ENCODE measurements around the gene PLCZ1. TPM values are rescaled to one million over a fixed set of nuclear protein-coding genes. Genes with fewer than 3 reads are reported as not detected.

Gene PLCZ1
- polyA plus RNA-seq, 1 experiment = not detected

GRCh38 chr12:18653465-18653864 lies 84.3 kb downstream of the PLCZ1 start:
- no peaks in the 10 kb centered on the region for H3K27me3 ChIP-seq (ENCODE audit: control insufficient read depth, insufficient read depth, low read length)
- no peak overlapping the region for H3K4me3 ChIP-seq (ENCODE audit: low read depth, low read length)
- no peak for DNase-seq (ENCODE audit: low read depth)
- ChIA-PET POLR2A (no interaction called here), CTCF (no interaction called here)
- H3K36me3 ChIP-seq (ENCODE audit: control insufficient read depth, insufficient read depth, low read length) = no peaks in the 10 kb centered on the region
- TF ChIP-seq CTCF (IDR thresholded peaks at IDR 0.05; ENCODE audit: insufficient read depth, low read depth, low read length) = no peak

GRCh38 chr12:18652596-18652995 lies 85.2 kb downstream of the PLCZ1 start:
- Histone ChIP-seq H3K4me3 (ENCODE audit: low read depth, low read length) (no peak overlapping the region), H3K36me3 (ENCODE audit: control insufficient read depth, insufficient read depth, low read length) (no peaks in the 10 kb centered on the region), H3K27me3 (ENCODE audit: control insufficient read depth, insufficient read depth, low read length) (no peaks in the 10 kb centered on the region)
- no peak for TF ChIP-seq CTCF (IDR thresholded peaks at IDR 0.05; ENCODE audit: insufficient read depth, low read depth, low read length)
- no peak for DNase-seq (ENCODE audit: low read depth)
- POLR2A ChIA-PET = no interaction called here
- CTCF ChIA-PET = no interaction called here

GRCh38 chr12:18651525-18651924 lies 86.3 kb downstream of the PLCZ1 start:
- Histone ChIP-seq H3K27me3 (ENCODE audit: control insufficient read depth, insufficient read depth, low read length) (no peaks in the 10 kb centered on the region), H3K4me3 (ENCODE audit: low read depth, low read length) (no peak overlapping the region), H3K36me3 (ENCODE audit: control insufficient read depth, insufficient read depth, low read length) (no peaks in the 10 kb centered on the region)
- CTCF ChIA-PET = no interaction called here
- no peak for TF ChIP-seq CTCF (IDR thresholded peaks at IDR 0.05; ENCODE audit: insufficient read depth, low read depth, low read length)
- DNase-seq (ENCODE audit: low read depth) = no peak
- POLR2A ChIA-PET = no interaction called here

GRCh38 chr12:18646286-18646890 lies 91.4 kb downstream of the PLCZ1 start:
- H3K4me3 ChIP-seq (ENCODE audit: low read depth, low read length) = no peak overlapping the region
- no peak for DNase-seq (ENCODE audit: low read depth)
- POLR2A ChIA-PET = no interaction called here
- no peaks in the 10 kb centered on the region for H3K27me3 ChIP-seq (ENCODE audit: control insufficient read depth, insufficient read depth, low read length)
- no peak for TF ChIP-seq CTCF (IDR thresholded peaks at IDR 0.05; ENCODE audit: insufficient read depth, low read depth, low read length)
- CTCF ChIA-PET = no interaction called here
- no peaks in the 10 kb centered on the region for H3K36me3 ChIP-seq (ENCODE audit: control insufficient read depth, insufficient read depth, low read length)

- Histone ChIP-seq H3K36me3 (ENCODE audit: control insufficient read depth, insufficient read depth, low read length) (no peaks in the 10 kb centered on the region), H3K27me3 (ENCODE audit: control insufficient read depth, insufficient read depth, low read length) (no peaks in the 10 kb centered on the region), H3K4me3 (ENCODE audit: low read depth, low read length) (no peak overlapping the region)
- no peak for TF ChIP-seq CTCF (IDR thresholded peaks at IDR 0.05; ENCODE audit: insufficient read depth, low read depth, low read length)
- CTCF ChIA-PET = no interaction called here
- POLR2A ChIA-PET = no interaction called here
- no peak for DNase-seq (ENCODE audit: low read depth)
These were observed 93.2 kb downstream of the PLCZ1 start for GRCh38 chr12:18644564-18644963.

Data from BJ (cell line).